A673 (cell line): ENCODE results near the gene OFD1. TPM values are rescaled to one million over a fixed set of nuclear protein-coding genes. Genes with fewer than 3 reads are reported as not detected.

Experiments used
- BruUV-seq: library from RNA; stranded (reverse); fragments of 400-500 nt; replicated peaks from 2 replicates; lab custom pipeline; 2021; lab: Mats Ljungman, UMichigan
- CTCF ChIA-PET: fragments of 300-600 bp; sonication (Branson Sonifier 250); formaldehyde crosslinking; loops from one replicate; lab custom pipeline; 2022; ENCODE audit warnings: antibody characterized with exemption; lab: Charles Lee
- POLR2A ChIA-PET: fragments of 300-600 bp; sonication (Branson Sonifier 250); formaldehyde crosslinking; loops from one replicate; lab custom pipeline; 2022; ENCODE audit warnings: antibody characterized with exemption; ENCODE audit not compliant: low non-redundant PET; lab: Charles Lee
- DNase-seq: peaks from one replicate; pipeline ENCODE4 v3.0.0-alpha.2; 2015; ENCODE audit warnings: low spot score
- H3K27ac ChIP-seq: fragments of 200-600 bp; sonication (generic); 2 replicates; pipeline ENCODE4 v1.5.1; 2016; ENCODE audit warnings: mixed run types, low read depth, mild to moderate bottlenecking, mixed read lengths, antibody characterized with exemption, low read length; ENCODE audit not compliant: poor library complexity, severe bottlenecking
- H3K27me3 ChIP-seq: fragments of 200-600 bp; sonication (generic); replicated peaks from 2 replicates; pipeline ENCODE4 v1.6.1; 2017; ENCODE audit warnings: mixed run types, low read depth, mild to moderate bottlenecking, mixed read lengths, antibody characterized with exemption, low read length; ENCODE audit not compliant: insufficient read depth, poor library complexity
- H3K36me3 ChIP-seq: fragments of 200-600 bp; sonication (generic); 2 replicates; pipeline ENCODE4 v1.6.1; 2016; ENCODE audit warnings: mixed run types, mild to moderate bottlenecking, mixed read lengths, antibody characterized with exemption, low read length; ENCODE audit not compliant: insufficient read depth, poor library complexity, severe bottlenecking
- H3K4me1 ChIP-seq: fragments of 200-600 bp; sonication (generic); 2 replicates; pipeline ENCODE4 v1.6.1; 2017; ENCODE audit warnings: mixed run types, mild to moderate bottlenecking, mixed read lengths, antibody characterized with exemption, low read length; ENCODE audit not compliant: insufficient read depth, poor library complexity, severe bottlenecking
- H3K4me3 ChIP-seq: fragments of 200-600 bp; sonication (generic); 2 replicates; pipeline ENCODE4 v1.5.1; 2016; ENCODE audit warnings: low read depth, mixed run types, mild to moderate bottlenecking, mixed read lengths, low read length; ENCODE audit not compliant: poor library complexity, severe bottlenecking
- H3K9me3 ChIP-seq: fragments of 200-600 bp; sonication (generic); 2 replicates; pipeline ENCODE4 v1.6.1; 2016; ENCODE audit warnings: mixed run types, low read depth, mild to moderate bottlenecking, mixed read lengths, antibody characterized with exemption, low read length; ENCODE audit not compliant: poor library complexity, severe bottlenecking
- CTCF ChIP-seq: fragments of 300-800, 200-600 bp; sonication (generic); conservative IDR thresholded peaks from 2 replicates; pipeline ENCODE4 v1.5.1; 2017; ENCODE audit warnings: low read depth, mild to moderate bottlenecking, antibody characterized with exemption, low read length, moderate library complexity, mixed read lengths
- EZH2 ChIP-seq: fragments of 200-600 bp; sonication (generic); IDR thresholded peaks from 2 replicates; pipeline ENCODE4 v1.6.1; 2017; ENCODE audit warnings: borderline replicate concordance, low read depth, mild to moderate bottlenecking, mixed read lengths, antibody characterized with exemption, low read length; ENCODE audit not compliant: poor library complexity, severe bottlenecking
- intact Hi-C: fragments of 100-400 bp; cut with micrococcal nuclease; formaldehyde crosslinking; loops from one replicate; pipeline ENCODE4 v1.10.0; 2022; ENCODE audit not compliant: unreplicated experiment
- total RNA-seq: library from RNA; stranded (reverse); gene quantifications from 2 replicates; pipeline ENCODE4 v1.2.3, GENCODE V29; 2021

Gene OFD1
- total RNA-seq, 1 experiment from 2014 or later = 28.6 TPM

- intact Hi-C loops = loop anchor here (1.0 kb wide), 1 partner anchor 282 kb away; no protein-coding TSS in a partner anchor
- no TSS peak for BruUV-seq
- peak; percentile 39 for DNase-seq
- Histone ChIP-seq H3K4me3 (no peak overlapping the region), H3K27ac (no peak overlapping the region), H3K27me3 (no peaks in the 10 kb centered on the region), H3K9me3 (no peaks in the 10 kb centered on the region), H3K36me3 (peaks cover 9% of the 10 kb centered on the region), H3K4me1 (no peaks in the 10 kb centered on the region)
- ChIA-PET CTCF (interaction anchor here (0.7 to 1.3 kb wide), 2 partner anchors 148 to 282 kb away, joined by 3 to 6 read pairs; no protein-coding TSS in a partner anchor), POLR2A (no interaction called here)
- TF ChIP-seq EZH2 (no peak), CTCF (peak; percentile 66)
Observed at GRCh38 chrX:13750204-13750603, 15.7 kb downstream of the OFD1 start.

GRCh38 chrX:13750812-13751211 is 16.3 kb downstream of the OFD1 start:
- TF ChIP-seq EZH2 (no peak), CTCF (no peak)
- POLR2A ChIA-PET = no interaction called here
- no peaks in the 10 kb centered on the region for H3K4me1 ChIP-seq
- CTCF ChIA-PET = interaction anchor here (1.3 kb wide), 1 partner anchor 281 kb away, joined by 6 read pairs; no protein-coding TSS in a partner anchor
- DNase-seq = no peak
- intact Hi-C loops = loop anchor here (1.0 kb wide), 1 partner anchor 281 kb away; no protein-coding TSS in a partner anchor
- H3K9me3 ChIP-seq = no peaks in the 10 kb centered on the region
- no TSS peak for BruUV-seq
- no peak overlapping the region for H3K4me3 ChIP-seq
- peaks cover 9% of the 10 kb centered on the region for H3K36me3 ChIP-seq
- H3K27ac ChIP-seq = no peak overlapping the region
- no peaks in the 10 kb centered on the region for H3K27me3 ChIP-seq

- H3K4me3 ChIP-seq = no peak overlapping the region
- no peaks in the 10 kb centered on the region for H3K27me3 ChIP-seq
- DNase-seq = no peak
- BruUV-seq = no TSS peak
- TF ChIP-seq CTCF (no peak), EZH2 (no peak)
- no peaks in the 10 kb centered on the region for H3K4me1 ChIP-seq
- ChIA-PET POLR2A (no interaction called here), CTCF (no interaction called here)
- no peak overlapping the region for H3K27ac ChIP-seq
- intact Hi-C loops = no loop called here
- H3K36me3 ChIP-seq = peaks cover 9% of the 10 kb centered on the region
- no peaks in the 10 kb centered on the region for H3K9me3 ChIP-seq
Observed at GRCh38 chrX:13752141-13752540, 17.6 kb downstream of the OFD1 start.
